Upper lobe of left lung (tissue), 6 donors: ENCODE measurements around the gene SH3PXD2A. TPM values are rescaled to one million over a fixed set of nuclear protein-coding genes. Genes with fewer than 3 reads are reported as not detected.

Source experiments
- ATAC-seq, 2 donors: fragments of 200-7000 bp; cut with Tn5 transposase; one replicate each; pipeline ENCODE4 v1.9.1; 2022; ENCODE audit warnings: mild to moderate bottlenecking in 2 of 2, moderate library complexity in 2 of 2; ENCODE audit not compliant: low FRiP score in 2 of 2
- DNase-seq, 2 donors: peaks; one replicate each; pipeline ENCODE4 v3.0.0-alpha.2; 2019 to 2020
- H3K27ac ChIP-seq, 4 donors: fragments of 200-600 bp; sonication (generic); one replicate each; pipeline ENCODE4 v1.5.1; 2016 to 2019
- H3K27me3 ChIP-seq, 4 donors: fragments of 200-600 bp; sonication (generic); one replicate each; pipeline ENCODE4 v1.5.1; 2017 to 2019
- H3K36me3 ChIP-seq, 4 donors: fragments of 200-600 bp; sonication (generic); one replicate each; pipeline ENCODE4 v1.5.1; 2016 to 2019
- H3K4me1 ChIP-seq, 4 donors: fragments of 200-600 bp; sonication (generic); one replicate each; pipeline ENCODE4 v1.5.1; 2018 to 2019
- H3K4me3 ChIP-seq, 4 donors: fragments of 200-600 bp; sonication (generic); one replicate each; pipeline ENCODE4 v1.5.1; 2017 to 2019; ENCODE audit warnings: mild to moderate bottlenecking in 2 of 4, moderate library complexity in 1 of 4
- H3K9me3 ChIP-seq, 4 donors: fragments of 200-600 bp; sonication (generic); one replicate each; pipeline ENCODE4 v1.5.1; 2018 to 2019
- CTCF ChIP-seq, 6 experiments: fragments of 450-650 bp in 4 of 6; fragments of 200-600 bp in 2 of 6; sonication (generic) in 2 of 6; IDR thresholded peaks; one replicate each; pipeline ENCODE4 v1.5.1; 2016 to 2019; ENCODE audit warnings: antibody characterized with exemption in 6 of 6
- EP300 ChIP-seq, 4 donors: sonication (generic); formaldehyde crosslinking; IDR thresholded peaks; one replicate each; pipeline ENCODE4 v1.5.1; 2017; ENCODE audit warnings: antibody characterized with exemption in 4 of 4, control low read depth in 2 of 4
- POLR2A ChIP-seq, 4 donors: fragments of 450-650 bp; IDR thresholded peaks; one replicate each; pipeline ENCODE4 v1.5.1; 2016 to 2017; ENCODE audit warnings: antibody characterized with exemption in 4 of 4, mild to moderate bottlenecking in 2 of 4
- POLR2AphosphoS5 ChIP-seq, 2 donors: sonication (generic); formaldehyde crosslinking; IDR thresholded peaks; one replicate each; pipeline ENCODE4 v1.5.1; 2017; ENCODE audit warnings: antibody characterized with exemption in 2 of 2
- WGBS, 2 donors: methylation state at CpG; one replicate each; pipeline ENCODE4 v1.1.5; 2017 to 2018; 5-methylcytosine and 5-hydroxymethylcytosine counted together
- total RNA-seq, 6 donors: library from RNA; depleted of rRNA in 4 of 6; stranded (reverse); fragments of >200 nt in 4 of 6; gene quantifications; one replicate each; pipeline versions ENCODE4 v1.1.0 to v1.2.1, GENCODE V29; 2016 to 2021
- donor health status: DM: no; HTN: no; CAD: no; lungs with moderate emphysema.
- donor health status: DM: no; HTN: yes; CAD: no; lungs with severe emphysema.

Gene SH3PXD2A
- total RNA-seq, 6 donors from 2014 or later, result 19.6 to 42.2 (median 30.8) TPM

- DNase-seq, result no peak
- TF ChIP-seq POLR2AphosphoS5 (IDR thresholded peaks at IDR 0.05), result no peak
- TF ChIP-seq CTCF (IDR thresholded peaks at IDR 0.05), result no peak
- no peak for TF ChIP-seq EP300 (IDR thresholded peaks at IDR 0.05)
- TF ChIP-seq POLR2A (IDR thresholded peaks at IDR 0.05), result no peak
- Histone ChIP-seq H3K27me3 (no peaks in the 10 kb centered on the region), H3K4me1 (peaks cover 39 to 60% (median 48%) of the 10 kb centered on the region in 4 donors), H3K4me3 (no peak overlapping the region), H3K27ac (no peak overlapping the region), H3K36me3 (no peaks in the 10 kb centered on the region), H3K9me3 (no peaks in the 10 kb centered on the region)
- WGBS, 2 donors, result 87 to 92% methylated on average over 13 of the region's 13 CpGs
- ATAC-seq, result no peak
These were observed 16.4 kb downstream of the SH3PXD2A start for GRCh38 chr10:103838862-103839518.

- H3K9me3 ChIP-seq, result no peaks in the 10 kb centered on the region
- no peaks in the 10 kb centered on the region for H3K36me3 ChIP-seq
- no peak overlapping the region for H3K27ac ChIP-seq
- no peak for TF ChIP-seq EP300 (IDR thresholded peaks at IDR 0.05)
- 89 to 90% methylated on average over 4 of the region's 4 CpGs for WGBS, 2 donors
- no peaks in the 10 kb centered on the region for H3K27me3 ChIP-seq
- ATAC-seq (no peak), DNase-seq (no peak)
- H3K4me1 ChIP-seq, result peaks cover 34 to 57% (median 44%) of the 10 kb centered on the region in 4 donors
- no peak overlapping the region for H3K4me3 ChIP-seq
These were observed 17.3 kb downstream of the SH3PXD2A start for GRCh38 chr10:103838070-103838395.

DNA sequence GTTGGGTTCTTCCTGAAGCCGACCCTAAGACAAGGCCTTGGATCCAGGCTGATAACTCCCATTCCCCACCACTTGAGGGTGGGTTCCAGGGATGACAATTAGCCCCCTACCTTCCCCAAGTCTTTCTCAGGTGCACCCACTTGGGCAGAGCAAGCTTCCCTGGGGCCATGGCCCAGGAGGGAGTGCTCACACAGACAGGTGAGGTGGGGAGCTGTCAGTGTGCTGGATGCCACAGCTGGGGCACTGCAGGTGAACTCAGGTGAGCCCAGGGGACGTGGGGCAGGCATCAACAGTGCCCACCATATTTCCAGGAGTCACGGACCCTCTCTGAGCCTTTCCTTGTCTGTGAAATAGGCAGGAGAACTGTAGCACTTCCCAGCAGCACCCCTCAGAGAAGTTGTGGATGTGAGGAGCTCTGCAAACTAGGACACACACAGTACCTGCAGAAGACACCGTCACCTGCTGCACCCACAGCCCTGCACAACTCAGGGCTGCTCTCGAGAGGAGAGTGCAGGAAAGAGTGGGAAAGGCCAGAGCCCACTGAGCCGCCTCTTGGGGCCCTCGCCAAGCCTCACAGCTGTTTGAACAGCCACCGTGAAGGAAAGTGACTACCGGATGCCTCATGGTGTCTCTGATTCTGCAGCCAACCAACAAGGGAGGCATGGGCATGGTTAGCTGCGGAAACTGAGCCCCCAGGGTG lies 17.9 kb downstream of the SH3PXD2A start:
- Histone ChIP-seq H3K4me1 (peaks cover 34 to 57% (median 44%) of the 10 kb centered on the region in 4 donors), H3K36me3 (no peaks in the 10 kb centered on the region), H3K4me3 (no peak overlapping the region), H3K27me3 (no peaks in the 10 kb centered on the region), H3K27ac (peak overlapping the region in 2 of 4 donors; percentile 4 to 53), H3K9me3 (peaks cover 0 to 3% (median 0%) of the 10 kb centered on the region in 4 donors)
- TF ChIP-seq EP300 (IDR thresholded peaks at IDR 0.05), result no peak
- TF ChIP-seq POLR2AphosphoS5 (IDR thresholded peaks at IDR 0.05), result no peak
- TF ChIP-seq POLR2A (IDR thresholded peaks at IDR 0.05), result no peak
- TF ChIP-seq CTCF (IDR thresholded peaks at IDR 0.05), result no peak
- DNase-seq (no peak), ATAC-seq (no peak)
- 84 to 85% methylated on average over 10 of the region's 10 CpGs for WGBS, 2 donors

GRCh38 chr10:103836861-103837260 lies 18.5 kb downstream of the SH3PXD2A start:
- WGBS, 2 donors, result 62 to 69% methylated on average over 9 of the region's 9 CpGs
- Histone ChIP-seq H3K9me3 (peaks cover 0 to 3% (median 0%) of the 10 kb centered on the region in 4 donors), H3K27ac (peak overlapping the region in 2 of 4 donors; percentile 4 to 53), H3K27me3 (no peaks in the 10 kb centered on the region), H3K4me1 (peaks cover 34 to 57% (median 44%) of the 10 kb centered on the region in 4 donors), H3K4me3 (no peak overlapping the region), H3K36me3 (no peaks in the 10 kb centered on the region)
- DNase-seq, result no peak
- ATAC-seq, result no peak
- no peak for TF ChIP-seq POLR2A (IDR thresholded peaks at IDR 0.05)
- TF ChIP-seq CTCF (IDR thresholded peaks at IDR 0.05), result no peak
- TF ChIP-seq POLR2AphosphoS5 (IDR thresholded peaks at IDR 0.05), result no peak
- no peak for TF ChIP-seq EP300 (IDR thresholded peaks at IDR 0.05)

DNA sequence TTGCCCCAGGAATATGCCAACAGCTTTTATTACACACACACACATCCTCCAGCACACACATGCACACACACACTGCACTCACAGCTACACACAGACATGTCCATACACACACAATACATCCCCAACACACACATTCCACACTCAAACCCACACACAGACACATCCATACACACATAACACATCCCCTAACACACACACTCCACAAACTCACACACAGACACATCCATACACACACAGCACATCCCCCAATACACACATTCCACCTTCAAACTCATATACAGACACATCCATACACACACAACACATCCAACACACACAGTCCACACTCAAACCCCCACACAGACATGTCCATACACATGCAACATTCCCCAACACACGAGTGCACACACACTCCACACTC lies 19.1 kb downstream of the SH3PXD2A start:
- no peak for TF ChIP-seq CTCF (IDR thresholded peaks at IDR 0.05)
- TF ChIP-seq EP300 (IDR thresholded peaks at IDR 0.05), result no peak
- TF ChIP-seq POLR2A (IDR thresholded peaks at IDR 0.05), result no peak
- no peak for TF ChIP-seq POLR2AphosphoS5 (IDR thresholded peaks at IDR 0.05)
- peaks cover 0 to 3% (median 0%) of the 10 kb centered on the region in 4 donors for H3K9me3 ChIP-seq
- H3K4me1 ChIP-seq, result peaks cover 34 to 53% (median 44%) of the 10 kb centered on the region in 4 donors
- peak overlapping the region in 2 of 4 donors; percentile 23 to 45 for H3K27ac ChIP-seq
- 35 to 62% methylated on average over 1 of the region's 1 CpG for WGBS, 2 donors
- ATAC-seq (no peak), DNase-seq (no peak)
- H3K27me3 ChIP-seq, result no peaks in the 10 kb centered on the region
- H3K4me3 ChIP-seq, result no peak overlapping the region
- H3K36me3 ChIP-seq, result no peaks in the 10 kb centered on the region
